ENCODE results near the gene KCNMA1. TPM values are rescaled to one million over a fixed set of nuclear protein-coding genes. Genes with fewer than 3 reads are reported as not detected.

KCNMA1 gene
- total and polyA plus RNA-seq, 2 donors (not counting 1 experiment from before 2014, with no cell fraction given) = 0.82 to 3.1 TPM

- ATAC-seq (ENCODE audit: low read depth) (no peak), DNase-seq (peak; percentile 32)
- Mint-ChIP-seq H3K9me3 (ENCODE audit: insufficient read depth) (no peaks in the 10 kb centered on the region), H3K4me3 (no peak overlapping the region), H3K27me3 (no peaks in the 10 kb centered on the region), H3K27ac (no peak overlapping the region), H3K4me1 (no peaks in the 10 kb centered on the region)
- Histone ChIP-seq H3K9me3 (ENCODE audit: control extremely low read depth in 1 of 3, control insufficient read depth in 2 of 3, insufficient read depth in 1 of 3, low read length in 2 of 3) (no peaks in the 10 kb centered on the region), H3K27me3 (replicated peaks in 1 of 4; ENCODE audit: control extremely low read depth in 1 of 4, control insufficient read depth in 3 of 4, insufficient read depth in 4 of 4, low read length in 3 of 4) (no peaks in the 10 kb centered on the region), H3K36me3 (replicated peaks in 1 of 2; ENCODE audit: control extremely low read depth in 1 of 2, control insufficient read depth in 1 of 2, extremely low read depth in 1 of 2, insufficient read depth in 2 of 2, low read length in 1 of 2) (no peaks in the 10 kb centered on the region), H3K4me2 (replicated peaks; ENCODE audit: low read depth, low read length, poor library complexity, severe bottlenecking) (no peak overlapping the region), H2AFZ (ENCODE audit: insufficient read depth, low read depth, low read length, poor library complexity, severe bottlenecking) (no peak overlapping the region), H3K9ac (ENCODE audit: low read length) (no peak overlapping the region), H3K4me3 (ENCODE audit: control extremely low read depth in 1 of 5, extremely low read depth in 1 of 5, insufficient read depth in 1 of 5, low read depth in 2 of 5, low read length in 4 of 5) (no peak overlapping the region), H4K20me1 (ENCODE audit: control insufficient read depth, insufficient read depth, low read length, poor library complexity, severe bottlenecking) (no peaks in the 10 kb centered on the region), H3K79me2 (ENCODE audit: control insufficient read depth, insufficient read depth, low read length) (no peaks in the 10 kb centered on the region), H3K27ac (ENCODE audit: low read length in 2 of 2) (no peak overlapping the region), H3K4me1 (ENCODE audit: control insufficient read depth in 2 of 2, insufficient read depth in 2 of 2, low read length in 2 of 2) (no peaks in the 10 kb centered on the region)
- POLR2A ChIA-PET = no interaction called here
- CTCF ChIA-PET = interaction anchor here (0.5 to 1.3 kb wide), 3 partner anchors 81 to 358 kb away, joined by 3 to 4 read pairs (median 3); no protein-coding TSS in a partner anchor
- TF ChIP-seq CTCF (IDR thresholded peaks at IDR 0.05) (peak; percentile 28), EZH2 (IDR thresholded peaks at IDR 0.05; ENCODE audit: borderline replicate concordance, insufficient read depth, low read depth, low read length, poor library complexity, severe bottlenecking) (no peak)
- 73% methylated on average over 5 of the region's 10 CpGs for WGBS (ENCODE audit: insufficient coverage)
- intact Hi-C loops (cut with micrococcal nuclease) = no loop called here
These were observed 734.7 kb downstream of the KCNMA1 start for GRCh38 chr10:76902949-76903348.

GRCh38 chr10:76901701-76902100 lies 735.9 kb downstream of the KCNMA1 start:
- POLR2A ChIA-PET = no interaction called here
- WGBS (ENCODE audit: insufficient coverage) = 100% methylated on average over 3 of the region's 3 CpGs
- ATAC-seq (ENCODE audit: low read depth) = no peak

More at GRCh38 chr10:76901701-76902100, 735.9 kb downstream of the KCNMA1 start:
- H3K79me2 ChIP-seq (ENCODE audit: control insufficient read depth, insufficient read depth, low read length) = no peaks in the 10 kb centered on the region
- H3K9ac ChIP-seq (ENCODE audit: low read length) = no peak overlapping the region
- intact Hi-C loops (cut with micrococcal nuclease) = no loop called here
- H3K4me2 ChIP-seq (replicated peaks; ENCODE audit: low read depth, low read length, poor library complexity, severe bottlenecking) = no peak overlapping the region
- Mint-ChIP-seq H3K9me3 (ENCODE audit: insufficient read depth) (no peaks in the 10 kb centered on the region), H3K27ac (peak overlapping the region; percentile 34), H3K4me1 (peaks cover 3% of the 10 kb centered on the region), H3K4me3 (no peak overlapping the region), H3K27me3 (no peaks in the 10 kb centered on the region)
- CTCF ChIA-PET = no interaction called here
- H2AFZ ChIP-seq (ENCODE audit: insufficient read depth, low read depth, low read length, poor library complexity, severe bottlenecking) = no peak overlapping the region
- DNase-seq = no peak
- H3K27ac ChIP-seq (ENCODE audit: low read length in 2 of 2) = no peak overlapping the region
- H3K9me3 ChIP-seq (ENCODE audit: control extremely low read depth in 1 of 3, control insufficient read depth in 2 of 3, insufficient read depth in 1 of 3, low read length in 2 of 3) = peaks cover 0 to 1% (median 0%) of the 10 kb centered on the region in 3 donors
- H3K27me3 ChIP-seq (replicated peaks in 1 of 4; ENCODE audit: control extremely low read depth in 1 of 4, control insufficient read depth in 3 of 4, insufficient read depth in 4 of 4, low read length in 3 of 4) = no peaks in the 10 kb centered on the region
- no peaks in the 10 kb centered on the region for H4K20me1 ChIP-seq (ENCODE audit: control insufficient read depth, insufficient read depth, low read length, poor library complexity, severe bottlenecking)
- no peaks in the 10 kb centered on the region for H3K4me1 ChIP-seq (ENCODE audit: control insufficient read depth in 2 of 2, insufficient read depth in 2 of 2, low read length in 2 of 2)
- no peak overlapping the region for H3K4me3 ChIP-seq (ENCODE audit: control extremely low read depth in 1 of 5, extremely low read depth in 1 of 5, insufficient read depth in 1 of 5, low read depth in 2 of 5, low read length in 4 of 5)
- TF ChIP-seq EZH2 (IDR thresholded peaks at IDR 0.05; ENCODE audit: borderline replicate concordance, insufficient read depth, low read depth, low read length, poor library complexity, severe bottlenecking) (no peak), CTCF (IDR thresholded peaks at IDR 0.05) (no peak)
- H3K36me3 ChIP-seq (replicated peaks in 1 of 2; ENCODE audit: control extremely low read depth in 1 of 2, control insufficient read depth in 1 of 2, extremely low read depth in 1 of 2, insufficient read depth in 2 of 2, low read length in 1 of 2) = no peaks in the 10 kb centered on the region

All from B cell (primary cell).